GM12872 (cell line): ENCODE measurements around the gene DTNB.

Source experiments
- CTCF ChIP-seq: IDR thresholded peaks from 3 replicates; pipeline ENCODE4 v1.5.1; 2011; ENCODE audit warnings: low read depth, mild to moderate bottlenecking, low read length, moderate library complexity; ENCODE audit not compliant: insufficient read depth

The DTNB gene

GRCh38 chr2:25340181-25340921 is 333.0 kb downstream of the DTNB start:
- no peak for TF ChIP-seq CTCF

GRCh38 chr2:25339791-25340180 is 333.6 kb downstream of the DTNB start:
- no peak for TF ChIP-seq CTCF

- no peak for TF ChIP-seq CTCF
Measured at GRCh38 chr2:25339211-25339674, 334.1 kb downstream of the DTNB start.

GRCh38 chr2:25338401-25338800 is 335.0 kb downstream of the DTNB start:
- no peak for TF ChIP-seq CTCF

GRCh38 chr2:25337891-25338290 is 335.5 kb downstream of the DTNB start:
- no peak for TF ChIP-seq CTCF

- TF ChIP-seq CTCF = no peak
Measured at GRCh38 chr2:25337276-25337675, 336.1 kb downstream of the DTNB start.

GRCh38 chr2:25336383-25336841 is 337.0 kb downstream of the DTNB start:
- no peak for TF ChIP-seq CTCF
